Uterus (tissue), 4 donors: ENCODE measurements around the gene ZNF394. TPM values are rescaled to one million over a fixed set of nuclear protein-coding genes. Genes with fewer than 3 reads are reported as not detected.

Experiments
- DNase-seq, 2 donors: peaks; one replicate each; pipeline ENCODE4 v3.0.0-alpha.2; 2019 to 2020
- H3K27ac ChIP-seq, 2 donors: fragments of 200-600 bp; sonication (generic); 1 replicate in 1 of 2; 2 replicates in 1 of 2; pipeline ENCODE4 v1.5.1; 2016 to 2018
- H3K27me3 ChIP-seq, 2 donors: fragments of 200-600 bp; sonication (generic); one replicate each; pipeline ENCODE4 v1.5.1; 2018 to 2019; ENCODE audit warnings: control low read depth in 1 of 2
- H3K36me3 ChIP-seq, 2 donors: fragments of 200-600 bp; sonication (generic); one replicate each; pipeline ENCODE4 v1.5.1; 2019; ENCODE audit warnings: control low read depth in 1 of 2
- H3K4me1 ChIP-seq, 2 donors: fragments of 200-600 bp; sonication (generic); one replicate each; pipeline ENCODE4 v1.5.1; 2018 to 2019; ENCODE audit warnings: control low read depth in 1 of 2
- H3K4me3 ChIP-seq, 2 donors: fragments of 200-600 bp; sonication (generic); 1 replicate in 1 of 2; 2 replicates in 1 of 2; pipeline ENCODE4 v1.5.1; 2018 to 2019; ENCODE audit warnings: mild to moderate bottlenecking in 1 of 2
- H3K9me3 ChIP-seq, 2 donors: fragments of 200-600 bp; sonication (generic); one replicate each; pipeline ENCODE4 v1.5.1; 2019; ENCODE audit warnings: control low read depth in 1 of 2
- POLR2A ChIP-seq, 2 donors: fragments of 450-650 bp; IDR thresholded peaks; one replicate each; pipeline ENCODE4 v1.6.1; 2016; ENCODE audit warnings: antibody characterized with exemption in 2 of 2, mild to moderate bottlenecking in 1 of 2, moderate library complexity in 1 of 2
- intact Hi-C: fragments of 100-400 bp; cut with DNase I; formaldehyde crosslinking; loops from one replicate; pipeline ENCODE4 v1.15.1; 2023; ENCODE audit warnings: low total_unique reads
- total RNA-seq, 4 donors: library from RNA; depleted of rRNA in 3 of 4; stranded (reverse); fragments of >200 nt in 3 of 4; gene quantifications; one replicate each; pipeline versions ENCODE4 v1.1.0 to v1.2.4, GENCODE V29; 2014 to 2023
- TF ChIP-seq, protein P1 (sequence below), 4 experiments: fragments of 200-600 bp in 2 of 4; fragments of 450-650 bp in 2 of 4; sonication (generic) in 2 of 4; IDR thresholded peaks; one replicate each; pipeline ENCODE4 v1.5.1; 2016 to 2019; ENCODE audit warnings: antibody characterized with exemption in 4 of 4, mild to moderate bottlenecking in 2 of 4, moderate library complexity in 1 of 4
- donor health status: DM: yes; HTN: yes; CAD: no.

The ZNF394 gene
- total RNA-seq, 4 donors from 2014 or later, result 22.8 to 55.0 (median 43.3) TPM

DNA sequence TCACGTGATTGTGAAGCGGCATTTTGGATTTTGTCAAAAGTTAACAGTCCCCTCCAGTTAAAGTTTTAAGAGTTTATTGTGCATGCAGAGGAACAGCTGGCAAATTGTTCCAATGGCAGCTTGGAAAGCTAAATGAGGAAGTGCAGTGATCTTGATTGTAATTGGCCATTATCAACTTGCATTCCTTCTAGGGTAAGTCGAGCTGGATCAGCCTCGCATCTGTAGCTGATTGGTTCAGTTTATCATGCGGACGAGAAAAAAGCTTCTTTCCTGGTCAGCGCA, 26.8 kb downstream of the ZNF394 start:
- DNase-seq, result no peak
- intact Hi-C loops, result no loop called here
- TF ChIP-seq, protein P1, sequence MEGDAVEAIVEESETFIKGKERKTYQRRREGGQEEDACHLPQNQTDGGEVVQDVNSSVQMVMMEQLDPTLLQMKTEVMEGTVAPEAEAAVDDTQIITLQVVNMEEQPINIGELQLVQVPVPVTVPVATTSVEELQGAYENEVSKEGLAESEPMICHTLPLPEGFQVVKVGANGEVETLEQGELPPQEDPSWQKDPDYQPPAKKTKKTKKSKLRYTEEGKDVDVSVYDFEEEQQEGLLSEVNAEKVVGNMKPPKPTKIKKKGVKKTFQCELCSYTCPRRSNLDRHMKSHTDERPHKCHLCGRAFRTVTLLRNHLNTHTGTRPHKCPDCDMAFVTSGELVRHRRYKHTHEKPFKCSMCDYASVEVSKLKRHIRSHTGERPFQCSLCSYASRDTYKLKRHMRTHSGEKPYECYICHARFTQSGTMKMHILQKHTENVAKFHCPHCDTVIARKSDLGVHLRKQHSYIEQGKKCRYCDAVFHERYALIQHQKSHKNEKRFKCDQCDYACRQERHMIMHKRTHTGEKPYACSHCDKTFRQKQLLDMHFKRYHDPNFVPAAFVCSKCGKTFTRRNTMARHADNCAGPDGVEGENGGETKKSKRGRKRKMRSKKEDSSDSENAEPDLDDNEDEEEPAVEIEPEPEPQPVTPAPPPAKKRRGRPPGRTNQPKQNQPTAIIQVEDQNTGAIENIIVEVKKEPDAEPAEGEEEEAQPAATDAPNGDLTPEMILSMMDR (IDR thresholded peaks at IDR 0.05), result no peak
- TF ChIP-seq POLR2A (IDR thresholded peaks at IDR 0.05), result no peak
- H3K36me3 ChIP-seq, result no peaks in the 10 kb centered on the region
- H3K27me3 ChIP-seq, result no peaks in the 10 kb centered on the region
- peak overlapping the region; percentile 80 to 92 for H3K4me3 ChIP-seq
- no peaks in the 10 kb centered on the region for H3K9me3 ChIP-seq
- H3K4me1 ChIP-seq, result peaks cover 0 to 6% of the 10 kb centered on the region in 2 donors
- H3K27ac ChIP-seq, result peak overlapping the region; percentile 65 to 86

GRCh38 chr7:99472561-99473314, 27.3 kb downstream of the ZNF394 start, which contains the start of gene ZNF789:
ZNF789 (plus strand) TSS chr7:99472890; CDS start chr7:99476457, 3,567 bp downstream.
- H3K36me3 ChIP-seq, result no peaks in the 10 kb centered on the region
- H3K27ac ChIP-seq, result peak within 1 kb of the TSS; percentile 86 to 88
- intact Hi-C loops, result no loop called here
- TF ChIP-seq POLR2A (IDR thresholded peaks at IDR 0.05), result peak in 1 of 2 donors; percentile 31
- TF ChIP-seq, protein P1 (IDR thresholded peaks at IDR 0.05), result peak in 2 of 4 experiments; percentile 3 to 16
- H3K9me3 ChIP-seq, result no peaks in the 10 kb centered on the region
- peak within 1 kb of the TSS; percentile 80 to 92 for H3K4me3 ChIP-seq
- H3K4me1 ChIP-seq, result peaks cover 0 to 6% of the 10 kb centered on the region in 2 donors
- peak; percentile 96 to 97 for DNase-seq
- H3K27me3 ChIP-seq, result no peaks in the 10 kb centered on the region

DNA sequence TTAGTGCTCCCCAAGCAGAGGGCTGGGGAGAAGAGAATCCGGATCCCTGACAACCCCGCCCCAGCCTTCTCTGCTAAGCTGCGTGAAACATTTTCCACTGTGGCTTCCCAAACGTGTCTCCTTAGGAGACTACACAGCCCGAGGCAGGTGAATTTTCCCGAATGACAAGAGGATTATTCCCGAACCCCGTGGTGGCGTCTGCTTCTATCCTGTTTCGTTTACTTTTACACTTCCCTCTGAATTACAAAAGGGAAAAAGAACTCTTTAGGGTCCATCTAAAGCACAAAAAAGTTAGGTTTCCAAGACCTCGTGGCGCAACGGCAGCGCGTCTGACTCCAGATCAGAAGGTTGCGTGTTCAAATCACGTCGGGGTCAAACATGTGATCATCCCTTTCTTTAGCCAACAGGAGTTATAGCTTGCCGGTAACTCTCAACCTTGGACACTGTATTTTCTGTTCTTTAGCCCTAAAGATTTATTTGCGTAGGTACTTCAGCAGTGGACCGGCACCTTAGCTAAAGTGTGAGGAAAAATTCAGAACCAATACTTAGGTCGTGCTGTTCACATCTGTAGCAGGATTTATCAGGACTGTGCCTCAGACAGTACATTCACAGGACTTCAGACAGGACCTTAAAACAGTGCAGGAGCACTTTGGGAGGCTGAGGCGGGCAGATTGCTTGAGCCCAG, 30.6 kb downstream of the ZNF394 start:
- Histone ChIP-seq H3K4me3 (no peak overlapping the region), H3K27ac (peak overlapping the region; percentile 21 to 43)

GRCh38 chr7:99468336-99468918, 31.7 kb downstream of the ZNF394 start:
- Histone ChIP-seq H3K4me3 (no peak overlapping the region), H3K9me3 (no peaks in the 10 kb centered on the region), H3K27ac (no peak overlapping the region), H3K36me3 (no peaks in the 10 kb centered on the region), H3K27me3 (no peaks in the 10 kb centered on the region), H3K4me1 (peaks cover 0 to 8% of the 10 kb centered on the region in 2 donors)
- no peak for DNase-seq
- intact Hi-C loops, result no loop called here
- TF ChIP-seq, protein P1 (IDR thresholded peaks at IDR 0.05), result no peak
- no peak for TF ChIP-seq POLR2A (IDR thresholded peaks at IDR 0.05)

More for the DNA sequence above, 30.6 kb downstream of the ZNF394 start:
- H3K27me3 ChIP-seq, result no peaks in the 10 kb centered on the region
- H3K9me3 ChIP-seq, result no peaks in the 10 kb centered on the region
- intact Hi-C loops, result no loop called here
- no peak for DNase-seq
- no peaks in the 10 kb centered on the region for H3K36me3 ChIP-seq
- H3K4me1 ChIP-seq, result peaks cover 0 to 6% of the 10 kb centered on the region in 2 donors
- TF ChIP-seq, protein P1 (IDR thresholded peaks at IDR 0.05), result no peak
- no peak for TF ChIP-seq POLR2A (IDR thresholded peaks at IDR 0.05)

DNA sequence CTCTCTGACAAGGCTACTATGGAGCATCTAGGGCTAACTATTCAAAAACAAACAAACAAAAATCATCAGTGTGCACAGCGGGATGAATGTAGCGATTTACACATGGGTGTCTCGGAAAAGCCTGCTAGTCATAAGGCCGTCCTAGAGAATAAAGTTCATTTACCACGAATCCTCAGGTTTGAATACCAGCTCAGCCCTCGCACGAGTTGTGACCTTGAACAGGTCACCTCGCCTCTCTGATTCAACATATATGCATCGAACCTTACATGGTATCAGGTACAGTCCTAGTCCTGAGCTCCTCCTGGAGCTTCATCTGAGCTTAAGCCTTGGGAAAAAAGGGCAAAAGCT, 34.7 kb downstream of the ZNF394 start:
- Histone ChIP-seq H3K4me1 (peaks cover 0 to 4% of the 10 kb centered on the region in 2 donors), H3K36me3 (no peaks in the 10 kb centered on the region), H3K4me3 (peak overlapping the region; percentile 67 to 80), H3K9me3 (no peaks in the 10 kb centered on the region), H3K27me3 (no peaks in the 10 kb centered on the region), H3K27ac (peak overlapping the region; percentile 78 to 83)
- no peak for DNase-seq
- intact Hi-C loops, result no loop called here
- TF ChIP-seq, protein P1 (IDR thresholded peaks at IDR 0.05), result no peak
- no peak for TF ChIP-seq POLR2A (IDR thresholded peaks at IDR 0.05)
